Keratinocyte (primary cell): ENCODE data around the gene ATG2B. TPM values are rescaled to one million over a fixed set of nuclear protein-coding genes. Genes with fewer than 3 reads are reported as not detected.

Experiments
- DNase-seq: peaks from one replicate; pipeline ENCODE4 v3.0.0-alpha.2; 2011; ENCODE audit warnings: low read depth, missing footprints, low spot score
- FAIRE-seq: peaks from 2 replicates; lab custom pipeline; 2011; peaks lifted over from hg19 to GRCh38; lab: Jason Lieb, UNC
- H2AFZ ChIP-seq: 2 replicates; pipeline ENCODE4 v1.6.0; 2012; ENCODE audit warnings: low read length, control low read depth, inconsistent platforms; ENCODE audit not compliant: control insufficient read depth
- H3K27ac ChIP-seq: 2 replicates; pipeline ENCODE4 v1.5.1; 2011; ENCODE audit warnings: low read length; ENCODE audit not compliant: control insufficient read depth, insufficient read depth
- H3K27me3 ChIP-seq: 3 replicates; pipeline ENCODE4 v1.6.0; 2011; ENCODE audit warnings: low read length; ENCODE audit not compliant: control insufficient read depth, insufficient read depth; ENCODE audit errors: extremely low read depth
- H3K36me3 ChIP-seq, 2 experiments: 2 replicates in 1 of 2; 3 replicates in 1 of 2; pipeline ENCODE4 v1.5.1; 2011; ENCODE audit warnings: low read length in 2 of 2, mild to moderate bottlenecking in 1 of 2; ENCODE audit not compliant: control insufficient read depth in 2 of 2, insufficient read depth in 2 of 2; ENCODE audit errors: extremely low read depth in 1 of 2
- H3K4me1 ChIP-seq: 3 replicates; pipeline ENCODE4 v1.5.1; 2011; ENCODE audit warnings: low read length; ENCODE audit not compliant: control insufficient read depth, insufficient read depth; ENCODE audit errors: extremely low read depth
- H3K4me2 ChIP-seq: 3 replicates; pipeline ENCODE4 v1.6.0; 2011; ENCODE audit warnings: low read depth, low read length; ENCODE audit not compliant: control insufficient read depth, insufficient read depth; ENCODE audit errors: extremely low read depth
- H3K4me3 ChIP-seq, 3 experiments: fragments of 200-600 bp in 1 of 3; sonication (generic) in 1 of 3; 2 replicates in 2 of 3; 3 replicates in 1 of 3; pipeline ENCODE4 v1.5.1; 2011 to 2016; ENCODE audit warnings: low read length in 3 of 3, mild to moderate bottlenecking in 3 of 3, control low read depth in 2 of 3, inconsistent platforms in 1 of 3, low read depth in 1 of 3, mixed read lengths in 1 of 3, mixed run types in 1 of 3, moderate library complexity in 1 of 3; ENCODE audit not compliant: control insufficient read depth in 2 of 3, insufficient read depth in 2 of 3; ENCODE audit errors: extremely low read depth in 1 of 3
- H3K79me2 ChIP-seq: 2 replicates; pipeline ENCODE4 v1.6.0; 2012; ENCODE audit warnings: low read length; ENCODE audit not compliant: control insufficient read depth, insufficient read depth
- H3K9ac ChIP-seq: 3 replicates; pipeline ENCODE4 v1.6.0; 2011; ENCODE audit warnings: low read length; ENCODE audit not compliant: control insufficient read depth, insufficient read depth; ENCODE audit errors: extremely low read depth
- H3K9me1 ChIP-seq: 3 replicates; pipeline ENCODE4 v1.6.0; 2011; ENCODE audit warnings: low read length; ENCODE audit not compliant: control insufficient read depth, insufficient read depth; ENCODE audit errors: extremely low read depth
- H3K9me3 ChIP-seq: 2 replicates; pipeline ENCODE4 v1.5.1; 2012; ENCODE audit warnings: low read depth, low read length; ENCODE audit not compliant: control insufficient read depth
- H4K20me1 ChIP-seq: 3 replicates; pipeline ENCODE4 v1.6.0; 2011; ENCODE audit warnings: low read length; ENCODE audit not compliant: control insufficient read depth, insufficient read depth; ENCODE audit errors: extremely low read depth
- CTCF ChIP-seq, 3 experiments: IDR thresholded peaks in 1 of 3; conservative IDR thresholded peaks in 1 of 3; optimal IDR thresholded peaks in 1 of 3; 2 replicates in 2 of 3; 3 replicates in 1 of 3; pipeline versions ENCODE3 to v1.5.1; 2011; ENCODE audit warnings: low read length in 3 of 3, mild to moderate bottlenecking in 3 of 3, moderate library complexity in 2 of 3, control low read depth in 1 of 3, inconsistent platforms in 1 of 3; ENCODE audit not compliant: insufficient read depth in 2 of 3; ENCODE audit errors: extremely low read depth in 1 of 3
- EZH2 ChIP-seq: IDR thresholded peaks from one replicate; pipeline ENCODE4 v1.6.1; 2012; ENCODE audit warnings: inconsistent platforms, mild to moderate bottlenecking, low read length, moderate library complexity
- dilution Hi-C: fragments of 300-500 bp; cut with MboI; formaldehyde crosslinking; loops from one replicate; pipeline ENCODE4 v1.7.0; 2020; ENCODE audit warnings: low sequenced_read_pairs; ENCODE audit not compliant: extremely low pct_ligation_motif_present
- polyA plus RNA-seq, 5 experiments: library from polyadenylated mRNA; depleted of rRNA in 3 of 5; stranded (reverse) in 3 of 5; stranded (forward) in 1 of 5; unstranded in 1 of 5; fragments of >200 nt; gene quantifications; 1 replicate in 1 of 5; 2 replicates in 3 of 5; 3 replicates in 1 of 5; pipeline versions ENCODE4 v1.2.1 to v1.2.3, GENCODE V29; 2011 to 2012; ENCODE audit warnings: missing spikeins in 2 of 5, low read depth in 1 of 5, low replicate concordance in 1 of 5

Gene ATG2B
- polyA plus RNA-seq, 1 donor (not counting 4 experiments of a cell fraction or from before 2014, with no cell fraction given), result 11.4 TPM

GRCh38 chr14:96316087-96316486 lies 47.1 kb downstream of the ATG2B start:
- Histone ChIP-seq H3K9me1 (no peaks in the 10 kb centered on the region), H3K9me3 (no peaks in the 10 kb centered on the region), H3K4me1 (no peaks in the 10 kb centered on the region), H3K27ac (no peak overlapping the region), H3K36me3 (peaks cover 0 to 2% of the 10 kb centered on the region in 2 experiments), H3K27me3 (no peaks in the 10 kb centered on the region), H3K4me3 (no peak overlapping the region), H3K4me2 (no peak overlapping the region), H4K20me1 (no peaks in the 10 kb centered on the region), H2AFZ (no peak overlapping the region), H3K9ac (no peak overlapping the region), H3K79me2 (no peaks in the 10 kb centered on the region)
- DNase-seq, result no peak
- dilution Hi-C loops, result no loop called here
- FAIRE-seq, result no peak
- no peak for TF ChIP-seq CTCF (optimal IDR thresholded peaks at IDR 0.05 in 1 of 3, IDR thresholded peaks at IDR 0.05 in 1 of 3, conservative IDR thresholded peaks at IDR 0.05 in 1 of 3; ENCODE audit: extremely low read depth in 1 of 3, insufficient read depth in 2 of 3, low read length in 3 of 3)
- TF ChIP-seq EZH2, result no peak

- Histone ChIP-seq H3K27me3 (no peaks in the 10 kb centered on the region), H3K79me2 (no peaks in the 10 kb centered on the region), H3K4me3 (no peak overlapping the region), H4K20me1 (no peaks in the 10 kb centered on the region), H3K4me2 (no peak overlapping the region), H3K9me1 (no peaks in the 10 kb centered on the region), H3K9ac (no peak overlapping the region), H3K27ac (no peak overlapping the region), H3K4me1 (no peaks in the 10 kb centered on the region), H3K36me3 (peaks cover 0 to 6% of the 10 kb centered on the region in 2 experiments), H2AFZ (no peak overlapping the region), H3K9me3 (no peaks in the 10 kb centered on the region)
- no peak for TF ChIP-seq CTCF (optimal IDR thresholded peaks at IDR 0.05 in 1 of 3, IDR thresholded peaks at IDR 0.05 in 1 of 3, conservative IDR thresholded peaks at IDR 0.05 in 1 of 3; ENCODE audit: extremely low read depth in 1 of 3, insufficient read depth in 2 of 3, low read length in 3 of 3)
- no peak for TF ChIP-seq EZH2
- no peak for FAIRE-seq
- no peak for DNase-seq
- dilution Hi-C loops, result no loop called here
Measured at GRCh38 chr14:96310906-96311305, 52.2 kb downstream of the ATG2B start.
